Stimulated activated CD4-positive, alpha-beta T cell treated with anti-CD3 and anti-CD28 coated beads, Interleukin-1b, Interleukin-23, amount 100 ng/mL, for 1 hour (primary cell): ENCODE results near the gene SLC4A4.

Experiments used
- DNase-seq, 2 donors: peaks; one replicate each; pipeline ENCODE4 v3.0.0-alpha.2; 2020; ENCODE audit warnings: low read depth in 2 of 2

SLC4A4 gene

GRCh38 chr4:71338846-71339593 lies at the start of gene SLC4A4:
TSS of gene SLC4A4 (plus strand) at chr4:71339020.
- no peak for DNase-seq

- DNase-seq, result no peak
Observed at GRCh38 chr4:71290074-71290473, 48.7 kb upstream of the SLC4A4 start.

GRCh38 chr4:71290476-71290875 lies 48.3 kb upstream of the SLC4A4 start:
- no peak for DNase-seq

- DNase-seq, result no peak
Observed at GRCh38 chr4:71292228-71292627, 46.6 kb upstream of the SLC4A4 start.

- DNase-seq, result no peak
Observed at GRCh38 chr4:71293705-71294104, 45.1 kb upstream of the SLC4A4 start.

- no peak for DNase-seq
Observed at GRCh38 chr4:71294301-71294700, 44.5 kb upstream of the SLC4A4 start.

GRCh38 chr4:71296945-71297344 lies 41.9 kb upstream of the SLC4A4 start:
- no peak for DNase-seq

GRCh38 chr4:71300362-71300761 lies 38.5 kb upstream of the SLC4A4 start:
- no peak for DNase-seq

- no peak for DNase-seq
Observed at GRCh38 chr4:71300964-71301363, 37.9 kb upstream of the SLC4A4 start.

- no peak for DNase-seq
Observed at GRCh38 chr4:71303287-71303686, 35.5 kb upstream of the SLC4A4 start.

- DNase-seq, result no peak
Observed at GRCh38 chr4:71303850-71304249, 35.0 kb upstream of the SLC4A4 start.

GRCh38 chr4:71304289-71304850 lies 34.5 kb upstream of the SLC4A4 start:
- DNase-seq, result no peak

- no peak for DNase-seq
Observed at GRCh38 chr4:71307729-71308128, 31.1 kb upstream of the SLC4A4 start.

- no peak for DNase-seq
Observed at GRCh38 chr4:71322425-71322824, 16.4 kb upstream of the SLC4A4 start.

GRCh38 chr4:71333368-71333767 lies 5.5 kb upstream of the SLC4A4 start:
- no peak for DNase-seq

- no peak for DNase-seq
Observed at GRCh38 chr4:71333960-71334359, 4.9 kb upstream of the SLC4A4 start.

- no peak for DNase-seq
Observed at GRCh38 chr4:71334465-71334882, 4.3 kb upstream of the SLC4A4 start.

- no peak for DNase-seq
Observed at GRCh38 chr4:71343670-71344466, 5.0 kb downstream of the SLC4A4 start.

GRCh38 chr4:71346710-71347109 lies 7.9 kb downstream of the SLC4A4 start:
- DNase-seq, result no peak

GRCh38 chr4:71348586-71348985 lies 9.8 kb downstream of the SLC4A4 start:
- DNase-seq, result no peak

GRCh38 chr4:71355045-71355444 lies 16.2 kb downstream of the SLC4A4 start:
- DNase-seq, result no peak

GRCh38 chr4:71355971-71356370 lies 17.2 kb downstream of the SLC4A4 start:
- no peak for DNase-seq
